Endothelial cell of umbilical vein (primary cell): ENCODE measurements around the gene C15orf39. TPM values are rescaled to one million over a fixed set of nuclear protein-coding genes. Genes with fewer than 3 reads are reported as not detected.
"Not testable (repeated sequence)": the region's sequence is repeated elsewhere in the genome, so short reads cannot be mapped to it uniquely, and the experiment has no call there.

Experiments used
- BruUV-seq: library from RNA; stranded (reverse); fragments of 400-500 nt; replicated peaks from 2 replicates; lab custom pipeline; 2021; lab: Mats Ljungman, UMichigan
- CTCF ChIA-PET: fragments of 300-600, 350-600 bp; sonication (Branson Sonifier 250); formaldehyde crosslinking; loops from one replicate; lab custom pipeline; 2021; ENCODE audit warnings: antibody characterized with exemption, inconsistent platforms; lab: Charles Lee
- POLR2A ChIA-PET: fragments of 300-600, 350-600 bp; sonication (Branson Sonifier 250); formaldehyde crosslinking; loops from one replicate; lab custom pipeline; 2021; ENCODE audit warnings: antibody characterized with exemption, inconsistent platforms; lab: Charles Lee
- DNase-seq: peaks from one replicate; pipeline ENCODE4 v3.0.0-alpha.2; 2011; ENCODE audit warnings: low read depth, low spot score
- FAIRE-seq: peaks from 2 replicates; lab custom pipeline; 2011; peaks lifted over from hg19 to GRCh38; lab: Jason Lieb, UNC
- H2AFZ ChIP-seq: 2 replicates; pipeline ENCODE4 v1.6.0; 2012; ENCODE audit warnings: low read depth, low read length, control low read depth, inconsistent platforms
- H3K27ac ChIP-seq: 2 replicates; pipeline ENCODE4 v1.5.1; 2011; ENCODE audit warnings: low read depth, mild to moderate bottlenecking, control low read depth, low read length, moderate library complexity; ENCODE audit not compliant: insufficient read depth
- H3K27me3 ChIP-seq, 2 experiments: 2 replicates each; pipeline versions ENCODE4 v1.6.0 to v1.6.1; 2011; ENCODE audit warnings: low read length in 2 of 2, mixed read lengths in 1 of 2; ENCODE audit not compliant: control insufficient read depth in 2 of 2, insufficient read depth in 2 of 2
- H3K36me3 ChIP-seq, 2 experiments: 2 replicates in 1 of 2; 3 replicates in 1 of 2; pipeline ENCODE4 v1.5.1; 2011; ENCODE audit warnings: low read length in 2 of 2, mild to moderate bottlenecking in 1 of 2, moderate library complexity in 1 of 2; ENCODE audit not compliant: control insufficient read depth in 2 of 2, insufficient read depth in 2 of 2; ENCODE audit errors: extremely low read depth in 1 of 2
- H3K4me1 ChIP-seq: 3 replicates; pipeline ENCODE4 v1.5.1; 2011; ENCODE audit warnings: mild to moderate bottlenecking, low read length; ENCODE audit not compliant: control insufficient read depth, insufficient read depth; ENCODE audit errors: extremely low read depth
- H3K4me2 ChIP-seq: 2 replicates; pipeline ENCODE4 v1.6.1; 2011; ENCODE audit warnings: low read length, control low read depth, mixed read lengths; ENCODE audit not compliant: insufficient read depth
- H3K4me3 ChIP-seq, 3 experiments: fragments of 200-600 bp in 1 of 3; sonication (generic), shearing (Covaris generic) in 1 of 3; replicated peaks in 1 of 3; 2 replicates each; pipeline ENCODE4 v1.5.1; 2011 to 2016; ENCODE audit warnings: control low read depth in 3 of 3, low read length in 3 of 3, mild to moderate bottlenecking in 2 of 3, inconsistent platforms in 1 of 3, low read depth in 1 of 3, moderate library complexity in 1 of 3; ENCODE audit not compliant: insufficient read depth in 1 of 3
- H3K79me2 ChIP-seq: 2 replicates; pipeline ENCODE4 v1.6.0; 2012; ENCODE audit warnings: low read length, inconsistent platforms; ENCODE audit not compliant: control insufficient read depth, insufficient read depth
- H3K9ac ChIP-seq: replicated peaks from 2 replicates; pipeline ENCODE3; 2011; ENCODE audit warnings: low read length, control low read depth; ENCODE audit not compliant: insufficient read depth; ENCODE audit errors: extremely low read depth
- H3K9me1 ChIP-seq: replicated peaks from 3 replicates; pipeline ENCODE4 v1.6.0; 2011; ENCODE audit warnings: mild to moderate bottlenecking, low read length; ENCODE audit not compliant: control insufficient read depth, insufficient read depth; ENCODE audit errors: extremely low read depth
- H3K9me3 ChIP-seq: replicated peaks from 2 replicates; pipeline ENCODE4 v1.5.1; 2012; ENCODE audit warnings: low read length, inconsistent platforms; ENCODE audit not compliant: control insufficient read depth, insufficient read depth
- H4K20me1 ChIP-seq: replicated peaks from 2 replicates; pipeline ENCODE3; 2011; ENCODE audit warnings: mild to moderate bottlenecking, low read length; ENCODE audit not compliant: control insufficient read depth, insufficient read depth; ENCODE audit errors: extremely low read depth
- FOS ChIP-seq: IDR thresholded peaks from 2 replicates; pipeline ENCODE4 v1.6.1; 2011; ENCODE audit warnings: mild to moderate bottlenecking, low read length, moderate library complexity, borderline replicate concordance; ENCODE audit not compliant: insufficient read depth
- MAX ChIP-seq: IDR thresholded peaks from 2 replicates; pipeline ENCODE4 v1.6.1; 2011; ENCODE audit not compliant: insufficient read depth, insufficient read length
- dilution Hi-C: fragments of 300-500 bp; cut with MboI; formaldehyde crosslinking; loops from one replicate; pipeline ENCODE4 v1.15.0; 2019; ENCODE audit warnings: low sequenced_read_pairs; ENCODE audit not compliant: extremely low pct_ligation_motif_present
- intact Hi-C: fragments of 100-400 bp; cut with micrococcal nuclease; formaldehyde crosslinking; loops from one replicate; pipeline ENCODE4 v1.10.0; 2022
- polyA plus RNA-seq, 4 experiments: library from polyadenylated mRNA; depleted of rRNA in 3 of 4; stranded (reverse) in 3 of 4; unstranded in 1 of 4; fragments of >200 nt; gene quantifications; 2 replicates each; pipeline versions ENCODE4 v1.2.1 to v1.2.3, GENCODE V29; 2011 to 2012; ENCODE audit warnings: missing spikeins in 1 of 4
- total RNA-seq: library from RNA; stranded (reverse); gene quantifications from 2 replicates; pipeline ENCODE4 v1.2.3, GENCODE V29; 2021

The C15orf39 gene
- total and polyA plus RNA-seq, 2 donors (not counting 3 experiments of a cell fraction or from before 2014, with no cell fraction given), result 14.8 to 36.1 TPM

- H3K79me2 ChIP-seq, dilution Hi-C loops, POLR2A ChIA-PET, FAIRE-seq, H2AFZ ChIP-seq, DNase-seq, BruUV-seq, H3K27me3 ChIP-seq, H3K4me3 ChIP-seq, H4K20me1 ChIP-seq, intact Hi-C loops, H3K9me3 ChIP-seq, CTCF ChIA-PET, H3K27ac ChIP-seq, H3K36me3 ChIP-seq, H3K9ac ChIP-seq, H3K4me2 ChIP-seq, H3K9me1 ChIP-seq: not testable (repeated sequence)
- peaks cover 11% of the 10 kb centered on the region for H3K4me1 ChIP-seq
Measured at GRCh38 chr15:75166489-75167063, 35.1 kb upstream of the C15orf39 start.

DNA sequence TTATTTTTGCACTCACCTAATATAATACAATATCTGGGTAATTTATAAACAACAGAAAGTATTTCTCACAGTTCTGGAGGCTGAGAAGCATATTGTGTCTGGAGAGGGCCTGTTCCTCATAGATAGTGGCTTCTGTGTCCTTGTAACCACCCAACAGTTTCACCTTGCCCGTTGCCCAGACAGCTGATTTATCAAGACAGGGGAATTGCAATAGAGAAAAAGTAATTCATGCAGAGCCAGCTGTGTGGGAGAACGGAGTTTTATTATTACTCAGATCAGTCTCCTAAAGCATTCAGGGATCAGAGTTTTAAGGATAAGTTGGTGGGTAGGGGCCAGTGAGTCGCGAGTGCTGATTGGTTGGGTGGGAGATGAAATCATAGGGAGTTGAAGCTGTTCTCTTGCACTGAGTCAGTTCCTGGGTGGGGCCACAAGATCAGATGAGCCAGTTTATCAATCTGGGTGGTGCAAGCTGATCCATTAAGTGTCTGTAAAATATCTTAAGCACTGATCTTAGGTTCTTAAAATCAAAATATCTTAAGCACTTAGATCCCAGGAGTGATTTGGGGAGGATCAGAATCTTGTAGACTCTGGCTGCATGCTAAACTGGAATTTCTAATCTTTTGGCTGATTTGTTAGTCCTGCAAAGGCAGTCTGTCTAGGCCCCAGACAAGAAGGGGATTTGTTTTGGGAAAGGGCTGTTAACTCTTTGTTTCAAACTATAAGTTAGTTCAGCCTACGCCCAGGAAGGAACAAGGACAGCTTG lies 33.9 kb upstream of the C15orf39 start:
- ChIA-PET POLR2A (no interaction called here), CTCF (interaction anchor here (0.9 to 1.3 kb wide), 2 partner anchors 11 to 23 kb away, joined by 3 read pairs; no protein-coding TSS in a partner anchor)
- H3K27ac ChIP-seq, result no peak overlapping the region
- no peak for FAIRE-seq
- TF ChIP-seq FOS (peak; percentile 13), MAX (no peak)
- H4K20me1 ChIP-seq, result no peaks in the 10 kb centered on the region
- H3K4me1 ChIP-seq, result peaks cover 13% of the 10 kb centered on the region
- H3K36me3 ChIP-seq, result no peaks in the 10 kb centered on the region
- no peaks in the 10 kb centered on the region for H3K9me3 ChIP-seq
- H3K9ac ChIP-seq, result no peak overlapping the region
- no peak overlapping the region for H3K4me3 ChIP-seq
- H3K79me2 ChIP-seq, result no peaks in the 10 kb centered on the region
- H3K27me3 ChIP-seq, result no peaks in the 10 kb centered on the region
- H3K9me1 ChIP-seq, result no peaks in the 10 kb centered on the region
- no peak overlapping the region for H3K4me2 ChIP-seq
- dilution Hi-C loops (no loop called here), intact Hi-C loops (no loop called here)
- no peak for DNase-seq
- no peak overlapping the region for H2AFZ ChIP-seq
- BruUV-seq, result no TSS peak
